SK-N-SH (cell line): ENCODE data around the gene COMMD10. TPM values are rescaled to one million over a fixed set of nuclear protein-coding genes. Genes with fewer than 3 reads are reported as not detected.

Source experiments
- polyA plus RNA-seq, 3 experiments: library from polyadenylated mRNA; depleted of rRNA; stranded (reverse); fragments of >200 nt; gene quantifications; 2 replicates each; pipeline ENCODE4 v1.2.3, GENCODE V29; 2012
- small RNA-seq, 7 experiments: library from RNA; depleted of rRNA; stranded (forward); fragments of <200 nt; gene quantifications; one replicate each; pipeline ENCODE3, GENCODE V24; 2012

COMMD10 gene
- polyA plus RNA-seq, 1 of the 3 experiments (the other 2 are of a cell fraction) = 9.4 TPM

Small RNA genes within 50 kb of the gene (small RNA-seq; reads per million reads assigned to genes)
- 0 reads per million in 7 experiments for gene HMGN2P27
- gene RNU6-644P = 0 reads per million in 7 experiments

Other genes with a start within 250 kb of the COMMD10 start
- 29.1 and 39.0 TPM in 2 replicates for gene ATG12, start 243.5 kb upstream of the COMMD10 start, polyA plus RNA-seq (2012; rRNA removed)
- 21.6 and 26.3 TPM in 2 replicates for gene AP3S1, start 243.1 kb upstream of the COMMD10 start, polyA plus RNA-seq (2012; rRNA removed)
- 0.02 and 0.10 TPM in 2 replicates for gene LVRN, start 122.5 kb upstream of the COMMD10 start, polyA plus RNA-seq (2012; rRNA removed)
- gene ARL14EPL, start 52.6 kb upstream of the COMMD10 start, polyA plus RNA-seq (2012; rRNA removed) = not detected in 2 replicates